Prostate gland (tissue), 2 donors: Measurements from ENCODE around the gene TRPM3. TPM values are rescaled to one million over a fixed set of nuclear protein-coding genes. Genes with fewer than 3 reads are reported as not detected.

Experiments used
- DNase-seq: peaks from one replicate; pipeline ENCODE4 v3.0.0-alpha.2; 2019; ENCODE audit warnings: low spot score
- H3K27ac ChIP-seq, 2 donors: fragments of 200-600 bp; sonication (generic); 2 replicates each; pipeline ENCODE4 v1.5.1; 2017 to 2019
- H3K27me3 ChIP-seq: fragments of 200-600 bp; sonication (generic); replicated peaks from 2 replicates; pipeline ENCODE4 v1.5.1; 2019; ENCODE audit not compliant: insufficient read depth
- H3K36me3 ChIP-seq, 2 donors: fragments of 200-600 bp; sonication (generic); 1 replicate in 1 of 2; 2 replicates in 1 of 2; pipeline versions ENCODE4 v1.5.1 to v1.8.1; 2017 to 2019
- H3K4me1 ChIP-seq: fragments of 200-600 bp; sonication (generic); replicated peaks from 2 replicates; pipeline ENCODE4 v1.5.1; 2019
- H3K4me3 ChIP-seq, 2 donors: fragments of 200-600 bp; sonication (generic); 2 replicates each; pipeline ENCODE4 v1.5.1; 2017 to 2019
- H3K9me3 ChIP-seq: fragments of 200-600 bp; sonication (generic); 2 replicates; pipeline ENCODE4 v1.5.1; 2017
- POLR2A ChIP-seq: fragments of 450-650 bp; IDR thresholded peaks from one replicate; pipeline ENCODE4 v1.6.1; 2016; ENCODE audit warnings: antibody characterized with exemption, mild to moderate bottlenecking
- POLR2AphosphoS5 ChIP-seq: sonication (generic); formaldehyde crosslinking; IDR thresholded peaks from one replicate; pipeline ENCODE4 v1.6.1; 2017; ENCODE audit warnings: antibody characterized with exemption
- WGBS: methylation state at CpG from one replicate; pipeline ENCODE4 v1.1.5; 2018; 5-methylcytosine and 5-hydroxymethylcytosine counted together
- intact Hi-C: fragments of 100-400 bp; cut with DNase I; formaldehyde crosslinking; loops from one replicate; pipeline ENCODE4 v1.14.2; 2022
- total RNA-seq, 2 donors: library from RNA; depleted of rRNA; stranded (reverse); fragments of >200 nt; gene quantifications; one replicate each; pipeline ENCODE4 v1.1.0, GENCODE V29; 2016
- TF ChIP-seq, protein P1 (sequence below), 4 experiments: fragments of 200-600 bp in 2 of 4; fragments of 450-650 bp in 2 of 4; sonication (generic) in 2 of 4; IDR thresholded peaks; 1 replicate in 3 of 4; 2 replicates in 1 of 4; pipeline ENCODE4 v1.5.1; 2016 to 2019; ENCODE audit warnings: antibody characterized with exemption in 4 of 4, mild to moderate bottlenecking in 2 of 4, moderate library complexity in 2 of 4

Gene TRPM3
- total RNA-seq, 2 donors from 2014 or later: 0.32 to 18.7 TPM

DNA sequence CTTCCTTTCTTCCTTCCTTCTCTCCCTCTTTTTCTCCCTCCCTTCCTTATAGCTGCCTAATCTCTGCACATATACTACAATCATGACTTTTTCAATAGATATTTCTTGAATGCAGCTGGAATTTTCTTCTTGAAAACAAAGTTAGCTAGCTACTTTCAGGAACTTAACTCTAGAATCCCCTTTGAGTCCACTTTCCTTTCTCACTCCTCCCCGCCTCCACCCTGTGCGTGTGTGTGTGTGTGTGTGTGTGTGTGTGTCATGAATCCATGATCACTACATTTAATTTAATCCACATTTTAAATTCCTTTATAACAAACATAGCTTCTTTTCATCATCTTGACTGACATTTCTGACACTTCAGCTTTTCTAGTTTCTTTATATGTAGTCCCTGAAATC, 539.5 kb downstream of the TRPM3 start:
- 83% methylated on average over 2 of the region's 2 CpGs for WGBS
- no peak overlapping the region for H3K27ac ChIP-seq
- no peaks in the 10 kb centered on the region for H3K27me3 ChIP-seq
- H3K36me3 ChIP-seq: no peaks in the 10 kb centered on the region
- H3K4me3 ChIP-seq: no peak overlapping the region
- DNase-seq: no peak
- intact Hi-C loops: no loop called here
- TF ChIP-seq, protein P1, sequence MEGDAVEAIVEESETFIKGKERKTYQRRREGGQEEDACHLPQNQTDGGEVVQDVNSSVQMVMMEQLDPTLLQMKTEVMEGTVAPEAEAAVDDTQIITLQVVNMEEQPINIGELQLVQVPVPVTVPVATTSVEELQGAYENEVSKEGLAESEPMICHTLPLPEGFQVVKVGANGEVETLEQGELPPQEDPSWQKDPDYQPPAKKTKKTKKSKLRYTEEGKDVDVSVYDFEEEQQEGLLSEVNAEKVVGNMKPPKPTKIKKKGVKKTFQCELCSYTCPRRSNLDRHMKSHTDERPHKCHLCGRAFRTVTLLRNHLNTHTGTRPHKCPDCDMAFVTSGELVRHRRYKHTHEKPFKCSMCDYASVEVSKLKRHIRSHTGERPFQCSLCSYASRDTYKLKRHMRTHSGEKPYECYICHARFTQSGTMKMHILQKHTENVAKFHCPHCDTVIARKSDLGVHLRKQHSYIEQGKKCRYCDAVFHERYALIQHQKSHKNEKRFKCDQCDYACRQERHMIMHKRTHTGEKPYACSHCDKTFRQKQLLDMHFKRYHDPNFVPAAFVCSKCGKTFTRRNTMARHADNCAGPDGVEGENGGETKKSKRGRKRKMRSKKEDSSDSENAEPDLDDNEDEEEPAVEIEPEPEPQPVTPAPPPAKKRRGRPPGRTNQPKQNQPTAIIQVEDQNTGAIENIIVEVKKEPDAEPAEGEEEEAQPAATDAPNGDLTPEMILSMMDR (IDR thresholded peaks at IDR 0.05): no peak
- TF ChIP-seq POLR2A: no peak
- no peak for TF ChIP-seq POLR2AphosphoS5
- H3K4me1 ChIP-seq: no peaks in the 10 kb centered on the region
- H3K9me3 ChIP-seq: no peaks in the 10 kb centered on the region

DNA sequence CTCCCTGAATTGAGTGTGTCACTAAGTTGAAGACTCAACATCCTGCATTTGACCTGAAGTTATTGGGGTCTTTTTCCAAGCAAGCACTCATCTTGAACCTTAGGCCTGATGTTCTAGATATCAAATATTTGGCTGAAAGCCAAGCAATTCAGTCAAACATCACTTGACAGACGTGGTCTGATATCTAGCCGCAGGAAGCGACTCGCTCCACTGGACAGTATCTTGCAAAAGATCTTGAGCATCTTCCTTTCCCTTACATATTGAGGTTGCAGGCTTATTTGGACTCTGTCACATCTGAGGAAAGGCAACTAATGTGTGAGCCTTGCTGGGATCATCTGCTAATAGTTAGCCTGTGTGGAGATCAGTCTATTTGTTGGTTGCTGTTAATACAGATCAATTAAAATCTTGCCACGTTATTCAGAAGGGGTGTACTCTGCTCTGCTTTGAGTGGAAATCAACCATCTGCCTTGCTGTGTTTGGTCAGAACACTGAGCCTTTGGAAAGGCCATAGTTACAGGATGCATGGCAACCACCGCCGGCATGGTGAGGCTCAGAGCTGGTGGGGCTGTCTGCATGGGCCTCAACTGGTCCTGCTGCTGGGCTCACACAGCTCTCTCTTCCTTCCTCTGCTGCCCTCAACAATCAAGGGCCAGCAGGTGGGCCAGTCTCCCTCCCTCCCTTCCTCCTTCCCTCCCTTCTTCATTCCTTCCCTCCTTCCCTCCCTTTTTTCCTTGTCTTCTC, 540.0 kb downstream of the TRPM3 start:
- H3K4me3 ChIP-seq: no peak overlapping the region
- no peaks in the 10 kb centered on the region for H3K36me3 ChIP-seq
- no peaks in the 10 kb centered on the region for H3K4me1 ChIP-seq
- H3K27ac ChIP-seq: no peak overlapping the region
- no peaks in the 10 kb centered on the region for H3K27me3 ChIP-seq
- 70% methylated on average over 7 of the region's 7 CpGs for WGBS
- H3K9me3 ChIP-seq: no peaks in the 10 kb centered on the region
- no peak for DNase-seq
- TF ChIP-seq, protein P1 (IDR thresholded peaks at IDR 0.05): no peak
- TF ChIP-seq POLR2AphosphoS5: no peak
- no peak for TF ChIP-seq POLR2A
- intact Hi-C loops: no loop called here

DNA sequence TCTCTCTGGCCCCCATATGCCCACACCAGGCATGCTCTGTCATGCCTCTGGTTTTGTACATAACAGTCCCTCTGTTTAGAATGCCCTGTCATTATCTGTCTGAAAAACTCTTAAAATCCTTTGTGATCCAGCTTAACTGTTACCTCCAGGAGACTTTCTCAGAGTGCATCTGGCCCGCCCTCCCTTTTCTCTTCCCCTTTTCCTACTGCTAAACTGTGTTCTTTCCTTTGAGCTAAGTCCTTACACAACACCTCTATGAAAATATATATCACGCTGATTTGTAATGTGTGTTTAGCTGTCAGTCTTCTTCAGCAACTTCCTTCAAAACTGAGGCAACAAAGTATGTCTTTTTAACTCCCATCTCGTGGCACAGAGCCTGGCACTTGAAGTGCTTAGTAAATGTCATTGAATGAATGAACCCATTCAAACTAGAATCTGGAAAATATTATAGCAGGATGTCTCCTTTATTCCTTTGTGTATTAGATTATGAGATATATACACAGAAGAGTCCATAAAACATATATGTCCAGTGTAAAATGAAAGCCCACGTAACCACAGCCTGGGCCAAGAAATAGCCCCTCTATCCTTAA, 540.7 kb downstream of the TRPM3 start:
- WGBS: 59% methylated on average over 3 of the region's 4 CpGs
- H3K9me3 ChIP-seq: no peaks in the 10 kb centered on the region
- DNase-seq: no peak
- H3K27me3 ChIP-seq: no peaks in the 10 kb centered on the region
- intact Hi-C loops: no loop called here
- no peaks in the 10 kb centered on the region for H3K36me3 ChIP-seq
- no peak overlapping the region for H3K27ac ChIP-seq
- H3K4me3 ChIP-seq: no peak overlapping the region
- TF ChIP-seq POLR2A (no peak), POLR2AphosphoS5 (no peak)
- TF ChIP-seq, protein P1 (IDR thresholded peaks at IDR 0.05): no peak
- no peaks in the 10 kb centered on the region for H3K4me1 ChIP-seq

DNA sequence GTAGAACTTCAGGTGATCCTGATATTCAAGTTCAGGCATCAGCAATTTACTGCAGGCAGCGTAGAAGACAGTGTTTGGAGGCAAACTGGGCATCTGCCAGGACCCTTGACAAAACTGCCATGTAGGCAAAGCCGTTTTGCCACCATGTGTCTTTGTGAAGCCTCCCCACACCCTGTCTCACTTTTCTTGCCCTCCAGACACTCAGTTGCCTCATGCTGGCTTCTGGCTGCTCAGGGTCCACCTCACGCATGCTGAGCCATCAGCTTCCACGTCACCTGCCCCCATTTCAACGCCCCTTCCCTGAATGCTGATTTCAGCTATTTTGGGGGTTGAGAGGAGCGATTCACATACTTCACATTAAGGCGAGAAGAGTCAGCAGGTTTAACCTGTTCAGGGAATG, 541.7 kb downstream of the TRPM3 start:
- intact Hi-C loops: loop anchor here (5.0 kb wide), 1 partner anchor 82 kb away; no protein-coding TSS in a partner anchor
- no peaks in the 10 kb centered on the region for H3K4me1 ChIP-seq
- H3K27me3 ChIP-seq: no peaks in the 10 kb centered on the region
- no peaks in the 10 kb centered on the region for H3K36me3 ChIP-seq
- no peak overlapping the region for H3K4me3 ChIP-seq
- no peak for DNase-seq
- H3K9me3 ChIP-seq: no peaks in the 10 kb centered on the region
- WGBS: 67% methylated on average over 7 of the region's 7 CpGs
- H3K27ac ChIP-seq: no peak overlapping the region
- TF ChIP-seq POLR2A (no peak), POLR2AphosphoS5 (no peak)
- TF ChIP-seq, protein P1 (IDR thresholded peaks at IDR 0.05): no peak

DNA sequence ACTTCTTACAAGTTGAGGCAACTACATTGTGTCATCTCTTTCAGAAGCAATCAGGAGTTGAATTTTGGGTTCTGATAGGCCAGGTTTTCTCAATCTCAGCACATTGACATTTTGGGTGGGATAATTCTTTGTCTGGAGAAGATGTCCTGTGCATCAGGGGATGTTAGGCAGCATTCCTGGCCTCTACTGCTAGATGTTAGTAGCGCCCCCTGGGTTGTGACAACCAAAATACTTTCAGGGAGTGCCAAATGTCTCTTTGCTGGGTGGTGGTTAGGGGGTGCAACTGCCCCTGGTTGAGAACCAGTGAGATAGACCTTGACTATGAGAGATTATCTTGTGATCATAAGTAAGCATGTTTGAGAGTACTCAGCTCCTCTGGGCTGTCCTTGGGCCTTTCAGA, 542.7 kb downstream of the TRPM3 start:
- WGBS: 94% methylated on average over 1 of the region's 1 CpG
- no peaks in the 10 kb centered on the region for H3K4me1 ChIP-seq
- no peak for DNase-seq
- TF ChIP-seq, protein P1 (IDR thresholded peaks at IDR 0.05): no peak
- TF ChIP-seq POLR2A (no peak), POLR2AphosphoS5 (no peak)
- H3K27me3 ChIP-seq: no peaks in the 10 kb centered on the region
- no peaks in the 10 kb centered on the region for H3K36me3 ChIP-seq
- H3K9me3 ChIP-seq: no peaks in the 10 kb centered on the region
- H3K27ac ChIP-seq: no peak overlapping the region
- H3K4me3 ChIP-seq: no peak overlapping the region
- intact Hi-C loops: loop anchor here (5.0 kb wide), 1 partner anchor 81 kb away; no protein-coding TSS in a partner anchor
